Forelimb muscle (tissue), 1 donor: ENCODE measurements around the gene TRPM7. TPM values are rescaled to one million over a fixed set of nuclear protein-coding genes. Genes with fewer than 3 reads are reported as not detected.
"Not testable (repeated sequence)": the region's sequence is repeated elsewhere in the genome, so short reads cannot be mapped to it uniquely, and the experiment has no call there.

Experiments
- DNase-seq: peaks from one replicate; pipeline ENCODE4 v3.0.0-alpha.2; 2013; ENCODE audit warnings: low read depth
- polyA plus RNA-seq: library from polyadenylated mRNA; unstranded; fragments of 120-200 nt; gene quantifications from one replicate; pipeline ENCODE4 v1.2.1, GENCODE V29; 2013; ENCODE audit not compliant: insufficient read length

Gene TRPM7
- polyA plus RNA-seq, 1 donor: 19.4 TPM

DNA sequence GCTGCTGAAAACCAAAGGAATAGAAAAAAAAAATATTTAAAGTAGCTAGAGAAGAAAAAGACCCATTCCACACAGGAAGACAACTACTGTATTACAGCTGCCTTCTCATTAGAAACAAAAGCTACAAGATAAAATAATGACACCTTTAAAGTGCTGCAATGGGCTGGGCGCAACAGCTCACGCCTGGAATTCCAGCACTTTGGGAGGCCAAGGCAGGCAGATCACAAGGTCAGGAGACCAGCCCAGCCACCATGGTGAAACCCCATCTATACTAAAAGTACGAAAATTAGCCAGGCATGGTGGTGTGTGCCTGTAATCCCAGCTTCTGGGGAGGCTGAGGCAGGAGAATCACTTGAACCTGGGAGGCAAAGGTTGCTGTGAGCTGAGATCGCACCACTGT, 31.0 kb downstream of the TRPM7 start:
- DNase-seq: no peak

DNA sequence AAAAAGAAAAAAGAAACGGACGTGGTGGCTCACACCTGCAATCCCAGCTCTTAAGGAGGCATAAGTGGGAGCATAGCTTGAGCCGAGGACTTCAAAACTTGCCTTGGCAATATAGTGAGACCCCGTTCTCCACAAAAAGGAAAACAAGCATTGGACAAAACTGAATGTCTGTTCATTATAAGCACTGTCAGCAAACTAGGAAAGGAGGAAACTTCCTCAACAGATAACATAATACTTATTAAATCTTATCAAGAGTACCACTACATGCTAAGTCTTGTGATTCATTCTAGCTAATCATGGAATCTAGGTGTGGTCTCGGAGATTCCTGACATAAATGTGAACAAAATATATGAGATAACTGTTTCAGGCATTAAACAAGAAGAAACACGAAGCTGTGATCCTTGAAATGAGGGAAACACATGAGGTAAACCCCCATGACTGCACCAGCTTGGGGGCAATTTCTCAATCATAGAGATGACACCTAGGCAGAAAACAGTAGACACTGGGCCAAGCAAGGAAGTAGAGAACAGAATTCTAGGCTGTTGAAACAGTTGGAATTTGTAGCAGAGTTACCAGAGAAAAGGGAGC, 33.3 kb downstream of the TRPM7 start:
- DNase-seq: no peak

DNA sequence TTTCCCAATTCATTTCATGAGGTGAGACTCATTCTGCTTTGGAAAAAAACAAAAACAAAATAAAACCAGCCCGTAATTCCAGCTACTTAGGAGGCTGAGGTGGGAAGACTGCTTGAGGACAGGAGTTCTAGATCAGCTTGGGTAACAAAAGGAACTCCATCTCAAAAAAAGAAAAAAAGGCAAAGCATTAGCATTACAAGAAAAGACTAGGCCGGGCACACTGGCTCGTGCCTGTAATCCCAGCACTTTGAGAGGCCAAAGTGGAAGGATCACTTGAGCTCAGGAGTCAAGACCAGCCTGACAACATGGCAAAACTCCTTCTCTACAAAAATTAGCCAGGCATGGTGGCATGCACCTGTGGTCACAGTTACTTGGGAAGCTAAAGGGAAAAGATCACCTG, 33.9 kb downstream of the TRPM7 start:
- DNase-seq: no peak

GRCh38 chr15:50641318-50641717, 45.3 kb downstream of the TRPM7 start:
- DNase-seq: no peak

GRCh38 chr15:50636146-50636545, 50.5 kb downstream of the TRPM7 start:
- DNase-seq: no peak

- DNase-seq: no peak
Observed at GRCh38 chr15:50633653-50634052, 52.9 kb downstream of the TRPM7 start.

GRCh38 chr15:50628421-50628820, 58.2 kb downstream of the TRPM7 start:
- no peak for DNase-seq

DNA sequence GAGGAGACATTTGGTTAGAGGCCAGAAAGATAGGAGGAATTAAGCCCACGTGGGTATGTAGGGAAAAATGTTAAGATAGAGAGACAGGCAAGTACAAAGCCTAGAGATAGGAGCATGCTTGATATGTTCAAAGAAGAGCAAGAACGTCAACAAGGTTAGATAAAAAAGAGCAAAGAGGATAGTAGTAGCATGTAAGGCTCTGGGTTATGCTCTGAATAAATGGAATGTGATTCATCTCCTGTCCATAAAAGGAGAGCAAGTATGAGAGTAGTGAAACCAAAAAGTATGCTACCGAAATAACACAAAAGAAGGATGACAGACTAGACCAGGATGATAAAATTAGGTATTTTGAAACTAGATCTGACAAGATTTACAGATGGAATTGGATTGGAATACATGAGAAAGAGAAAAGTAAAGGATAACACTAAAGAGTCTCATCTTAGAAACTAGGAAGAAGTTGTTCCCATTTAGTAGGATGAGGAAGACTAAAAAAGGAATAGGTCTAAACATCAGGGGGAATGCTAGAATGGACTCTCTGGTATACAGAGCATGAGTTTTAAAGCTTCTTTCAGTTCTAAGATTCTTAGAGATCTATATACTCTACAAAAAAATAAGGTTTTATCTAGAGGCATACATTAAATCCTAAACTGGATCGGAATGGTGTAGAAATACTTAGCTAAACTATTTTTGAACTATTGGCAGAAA, 59.1 kb downstream of the TRPM7 start:
- DNase-seq: no peak

DNA sequence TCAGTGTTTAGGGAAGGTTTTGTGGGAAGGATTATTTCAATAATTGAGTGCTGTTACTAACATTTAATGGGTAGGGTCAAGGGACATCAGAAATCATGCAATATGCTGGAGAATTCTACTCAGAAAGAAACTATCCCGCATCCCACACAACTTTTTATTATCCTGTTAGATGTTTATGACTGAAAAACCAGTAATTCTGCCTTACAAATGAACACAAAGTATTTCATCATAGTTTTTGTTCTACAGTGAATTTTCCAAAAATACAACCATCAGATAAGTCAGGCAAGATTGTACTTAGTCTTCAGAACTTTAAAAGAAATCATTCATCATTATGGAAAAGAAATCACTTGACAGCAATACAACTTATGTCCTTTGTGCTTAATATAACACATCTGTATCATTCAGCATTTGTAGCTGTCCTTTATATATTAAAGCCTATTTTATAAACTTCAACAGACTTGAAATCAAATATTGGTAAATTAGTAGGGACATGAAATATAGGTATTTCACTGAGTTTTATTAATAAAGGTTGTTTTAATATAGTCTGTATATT, 61.9 kb downstream of the TRPM7 start:
- DNase-seq: no peak

DNA sequence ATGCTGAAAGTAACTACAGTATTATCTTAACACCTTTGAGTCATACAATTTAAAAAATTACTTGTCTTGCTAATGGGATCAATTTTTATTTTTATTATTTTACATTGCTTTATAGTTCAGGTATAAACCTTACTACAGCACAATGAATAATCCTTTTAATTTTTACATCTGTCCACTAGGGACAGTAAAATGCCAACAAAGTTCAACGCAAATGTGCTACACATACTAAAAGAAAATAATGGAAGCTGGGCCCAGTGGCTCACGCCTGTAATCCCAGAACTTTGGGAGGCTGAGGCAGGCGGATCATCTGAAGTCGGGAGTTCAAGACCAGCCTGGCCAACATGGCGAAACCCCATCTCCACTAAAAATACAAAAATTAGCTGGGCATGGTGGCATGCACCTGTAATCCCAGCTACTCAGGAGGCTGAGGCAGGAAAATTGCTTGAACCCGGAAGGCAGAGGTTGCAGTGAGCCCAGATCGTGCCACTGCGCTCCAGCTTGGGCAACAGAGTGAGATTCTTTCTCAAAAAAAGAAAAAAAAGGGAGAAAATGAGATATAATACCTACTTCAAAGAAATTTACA, 64.1 kb downstream of the TRPM7 start:
- peak; percentile 1 for DNase-seq

DNA sequence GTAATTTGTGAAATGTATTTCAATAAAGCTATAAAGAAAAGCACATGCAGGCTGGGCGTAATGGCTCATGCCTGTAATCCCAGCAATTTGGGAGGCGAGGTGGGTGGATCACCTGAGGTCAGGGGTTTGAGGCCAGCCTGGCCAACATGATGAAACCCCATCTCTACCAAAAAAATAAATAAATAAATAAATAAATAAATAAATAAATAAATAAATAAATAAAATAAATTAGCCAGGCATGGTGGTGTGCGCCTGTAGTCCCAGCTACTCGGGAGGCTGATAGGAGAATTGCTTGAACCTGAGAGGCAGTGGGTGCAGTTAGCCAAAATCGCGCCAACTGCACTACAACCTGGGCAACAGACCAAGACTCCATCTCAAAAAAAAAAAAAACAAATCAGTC, 69.6 kb downstream of the TRPM7 start:
- not testable (repeated sequence) for DNase-seq

GRCh38 chr15:50616554-50616953, 70.0 kb downstream of the TRPM7 start:
- not testable (repeated sequence) for DNase-seq

- DNase-seq: no peak
Observed at GRCh38 chr15:50613600-50613999, 73.0 kb downstream of the TRPM7 start.

GRCh38 chr15:50607129-50607528, 79.5 kb downstream of the TRPM7 start:
- DNase-seq: no peak

DNA sequence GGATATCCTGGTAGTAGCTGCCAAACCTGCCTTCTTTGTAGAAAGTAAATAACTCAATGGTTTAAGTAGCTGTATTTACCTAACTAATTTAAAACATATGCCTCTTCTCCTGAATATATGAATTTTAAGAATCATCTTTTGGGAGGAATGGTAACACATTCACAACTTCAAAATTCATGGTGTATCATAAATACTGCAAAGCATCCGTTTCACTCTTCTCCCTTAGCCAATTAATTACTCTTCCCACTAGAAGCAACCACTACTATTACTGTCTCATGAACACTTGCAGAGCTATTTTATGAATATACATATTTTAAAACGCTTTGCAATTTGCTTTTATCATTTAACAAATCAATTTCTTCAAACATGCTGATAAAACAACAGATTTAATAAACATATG, 81.1 kb downstream of the TRPM7 start:
- DNase-seq: no peak

- DNase-seq: not testable (repeated sequence)
Observed at GRCh38 chr15:50602028-50602427, 84.6 kb downstream of the TRPM7 start.

DNA sequence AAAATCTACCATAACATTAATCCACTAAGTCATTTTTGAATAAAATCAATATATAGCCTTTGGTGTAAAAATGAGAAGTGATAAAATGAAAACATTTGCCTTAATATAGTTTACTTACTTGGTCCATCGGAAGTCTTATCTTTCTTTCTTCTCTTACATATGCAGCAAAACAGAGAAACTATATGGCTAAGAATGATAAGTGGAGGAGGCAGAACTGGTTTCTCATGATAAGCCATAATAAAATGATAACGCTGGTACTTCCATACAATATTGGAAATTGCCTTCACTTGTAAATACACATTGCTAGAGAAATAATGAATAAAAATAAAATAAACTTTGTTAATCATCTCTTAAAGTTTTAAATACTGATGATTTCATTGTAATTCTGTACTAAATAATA, 92.3 kb downstream of the TRPM7 start:
- no peak for DNase-seq

GRCh38 chr15:50593761-50594160, 92.8 kb downstream of the TRPM7 start:
- DNase-seq: no peak

DNA sequence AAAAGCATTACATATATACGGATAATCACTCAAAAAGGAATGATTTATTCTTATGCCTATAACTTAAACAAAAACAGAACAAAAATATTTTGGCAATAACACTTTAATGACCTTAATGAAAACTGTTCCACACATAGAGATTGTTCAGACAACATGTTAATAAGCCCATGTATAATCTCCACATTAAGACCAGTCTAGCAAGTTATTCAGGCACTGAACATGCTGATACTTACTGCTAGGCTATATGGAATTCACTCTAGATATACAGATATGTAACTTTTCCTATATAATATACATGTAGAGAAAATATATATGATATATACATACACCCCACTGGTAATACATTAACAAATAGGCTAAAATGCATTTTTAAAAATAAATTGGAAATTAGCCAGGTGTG, 96.3 kb downstream of the TRPM7 start:
- no peak for DNase-seq

DNA sequence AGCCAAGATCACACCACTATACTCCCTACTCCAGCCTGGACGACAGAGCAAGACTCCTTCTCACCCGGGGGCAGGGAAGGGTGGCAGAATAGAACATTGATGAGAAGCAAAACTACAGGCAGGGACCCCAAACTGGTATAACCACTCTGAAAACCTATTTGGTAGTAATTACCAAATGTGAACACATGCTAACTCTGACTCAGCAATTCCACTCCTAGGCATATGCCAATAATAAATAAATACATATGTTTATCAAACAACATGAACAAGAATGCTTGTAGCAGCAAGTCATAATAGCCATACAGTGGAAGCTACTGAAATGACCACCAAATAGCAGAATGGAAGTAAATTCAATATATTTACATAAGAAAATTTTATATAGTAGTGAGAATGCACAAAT, 109.1 kb downstream of the TRPM7 start:
- no peak for DNase-seq

DNA sequence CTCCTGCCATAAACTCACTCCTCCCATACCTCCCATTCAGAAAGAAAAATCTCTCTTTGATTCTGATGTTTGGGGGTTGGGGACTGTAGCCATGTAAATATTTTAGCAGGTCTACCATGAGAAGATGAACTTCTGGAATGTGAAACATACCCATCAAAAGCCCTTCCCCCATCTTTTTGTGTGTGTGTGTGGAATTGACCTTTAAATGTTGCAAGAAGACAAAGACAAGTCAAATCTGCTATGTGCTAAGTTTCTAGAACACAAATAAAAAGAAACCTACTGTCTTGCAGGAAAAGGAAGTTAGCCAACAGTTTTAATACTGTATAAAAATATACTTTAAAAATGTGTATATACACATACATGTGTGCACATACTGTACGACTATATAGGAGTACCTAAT, 110.4 kb downstream of the TRPM7 start:
- no peak for DNase-seq

DNA sequence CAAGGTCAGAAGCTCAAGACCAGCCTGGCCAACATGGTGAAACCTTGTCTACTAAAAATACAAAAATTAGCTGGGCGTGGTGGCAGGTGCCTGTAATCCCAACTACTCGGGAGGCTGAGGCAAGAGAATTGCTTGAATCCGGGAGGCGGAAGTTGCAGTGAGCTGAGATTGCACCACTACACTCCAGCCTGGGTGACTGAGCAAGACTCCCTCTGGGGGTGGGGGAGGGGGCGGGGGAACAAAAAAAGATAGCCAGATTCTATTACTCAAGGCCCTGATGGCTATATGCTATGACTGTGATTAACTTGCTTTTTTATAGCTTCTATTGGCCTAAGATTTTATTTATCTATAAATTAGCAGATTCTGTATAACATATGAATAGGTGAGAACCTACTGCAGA, 112.8 kb downstream of the TRPM7 start:
- DNase-seq: not testable (repeated sequence)

DNA sequence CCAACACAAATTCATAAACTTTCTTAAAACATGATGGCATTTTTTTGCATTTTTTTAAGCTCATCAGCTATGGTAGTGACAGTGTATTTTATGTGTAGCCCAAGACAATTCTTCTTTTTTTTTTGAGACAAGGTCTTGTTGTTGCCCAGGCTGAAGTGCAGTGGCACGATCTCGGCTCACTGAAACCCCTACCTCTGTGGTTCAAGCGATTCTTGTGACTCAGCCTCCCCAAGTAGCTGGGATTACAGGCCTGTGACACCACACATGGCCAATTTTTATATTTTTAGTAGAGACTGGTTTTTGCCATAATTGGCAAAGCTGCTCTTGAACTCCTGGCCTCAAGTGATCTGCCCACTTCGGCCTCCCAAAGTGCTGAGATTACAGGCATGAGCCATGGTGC, 122.8 kb downstream of the TRPM7 start:
- no peak for DNase-seq
